ENCODE measurements around the gene RHBDL3.
A peak's percentile ranks its signal among the peaks of the same experiment; 100 is the strongest.
"Not testable (repeated sequence)": the region's sequence is repeated elsewhere in the genome, so short reads cannot be mapped to it uniquely, and the experiment has no call there.

RHBDL3 gene

DNA sequence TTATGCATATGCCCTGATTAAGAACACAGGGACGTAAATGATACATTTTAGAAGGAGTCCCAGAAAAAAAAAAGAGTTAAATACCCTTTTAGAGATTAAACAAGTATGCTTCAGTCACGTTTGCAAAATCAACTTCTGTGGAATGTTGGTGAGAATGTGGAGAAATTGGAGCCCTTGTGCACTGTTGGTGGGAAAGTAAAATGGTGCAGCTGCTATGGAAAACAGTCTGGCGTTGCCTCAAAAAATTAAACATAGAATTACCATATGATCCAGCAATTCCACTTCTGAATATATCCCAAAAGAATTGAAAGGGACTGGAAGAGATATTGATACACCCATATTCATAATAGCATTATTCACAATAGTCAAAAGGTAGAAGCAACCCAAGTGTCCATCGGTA is 26.5 kb downstream of the RHBDL3 start:
- DNase-seq, result no peak

- no peak for DNase-seq
These were observed 31.8 kb downstream of the RHBDL3 start for GRCh38 chr17:32297424-32297823.

DNA sequence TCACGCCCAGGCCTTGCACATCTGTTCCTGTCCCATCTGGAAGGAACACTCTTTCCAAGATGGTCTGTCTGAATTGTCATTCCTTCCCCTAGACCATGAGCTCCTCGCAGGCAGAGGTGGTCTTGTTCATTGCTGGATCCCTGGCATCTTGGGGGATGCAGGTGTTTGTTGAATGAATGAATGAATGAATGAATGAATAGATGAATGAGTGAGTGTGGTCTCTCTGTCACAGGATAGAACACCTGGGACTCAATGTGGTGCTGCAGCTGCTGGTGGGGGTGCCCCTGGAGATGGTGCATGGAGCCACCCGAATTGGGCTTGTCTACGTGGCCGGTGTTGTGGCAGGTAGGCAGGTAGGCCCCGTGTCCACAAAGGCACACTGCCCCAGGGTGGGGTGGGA is 32.2 kb downstream of the RHBDL3 start:
- no peak for DNase-seq

DNA sequence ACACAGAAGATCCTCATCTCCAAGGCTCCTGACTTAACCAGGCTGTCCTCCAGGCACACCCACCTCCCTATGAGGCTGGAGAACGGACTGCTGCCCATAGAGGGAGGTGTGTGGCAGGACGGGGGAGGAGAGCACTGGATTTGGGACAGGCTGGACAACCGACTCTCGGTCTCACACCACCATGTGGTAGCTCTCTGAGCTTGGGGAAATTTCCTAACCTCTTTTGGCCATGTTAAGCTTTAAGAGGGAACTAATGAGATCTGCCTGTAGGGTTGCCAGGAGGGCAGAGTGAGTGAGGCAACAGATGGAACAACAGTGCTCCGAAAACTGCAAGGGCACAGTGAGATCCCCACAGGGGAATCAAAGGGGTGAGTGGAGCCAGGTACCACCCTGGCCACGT is 32.7 kb downstream of the RHBDL3 start:
- DNase-seq, result no peak

- no peak for DNase-seq
These were observed 33.3 kb downstream of the RHBDL3 start for GRCh38 chr17:32298721-32299579.

DNA sequence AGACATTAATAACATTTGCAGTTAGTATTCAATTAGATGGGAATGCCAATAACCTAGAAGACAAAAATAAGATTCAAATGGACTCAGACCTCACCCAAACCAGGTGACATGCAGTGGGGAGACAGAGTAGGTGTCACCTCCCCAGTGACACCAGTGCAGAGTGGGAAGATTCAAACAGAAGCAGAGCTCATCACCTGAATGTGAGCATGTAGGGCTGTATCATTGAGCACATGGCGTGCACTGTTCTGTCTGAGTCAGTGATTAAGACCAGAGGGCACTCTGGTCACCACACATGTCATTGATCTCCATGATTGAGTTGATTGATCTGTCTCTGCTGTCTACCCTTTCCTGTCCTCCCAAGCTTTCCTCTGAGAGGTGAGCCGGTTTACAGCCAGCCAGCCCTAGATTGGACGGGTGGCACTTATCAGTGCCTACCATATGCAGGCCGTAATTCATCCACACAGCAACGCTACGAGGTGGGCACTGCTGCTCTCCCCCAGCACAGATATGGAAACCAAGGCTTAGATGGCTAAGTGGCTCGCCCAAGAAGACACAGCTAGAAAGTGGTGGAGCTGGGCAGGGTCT is 34.0 kb downstream of the RHBDL3 start:
- no peak for DNase-seq

GRCh38 chr17:32302037-32302436 is 36.4 kb downstream of the RHBDL3 start:
- DNase-seq, result no peak

- DNase-seq, result no peak
These were observed 37.4 kb downstream of the RHBDL3 start for GRCh38 chr17:32302860-32303649.

DNA sequence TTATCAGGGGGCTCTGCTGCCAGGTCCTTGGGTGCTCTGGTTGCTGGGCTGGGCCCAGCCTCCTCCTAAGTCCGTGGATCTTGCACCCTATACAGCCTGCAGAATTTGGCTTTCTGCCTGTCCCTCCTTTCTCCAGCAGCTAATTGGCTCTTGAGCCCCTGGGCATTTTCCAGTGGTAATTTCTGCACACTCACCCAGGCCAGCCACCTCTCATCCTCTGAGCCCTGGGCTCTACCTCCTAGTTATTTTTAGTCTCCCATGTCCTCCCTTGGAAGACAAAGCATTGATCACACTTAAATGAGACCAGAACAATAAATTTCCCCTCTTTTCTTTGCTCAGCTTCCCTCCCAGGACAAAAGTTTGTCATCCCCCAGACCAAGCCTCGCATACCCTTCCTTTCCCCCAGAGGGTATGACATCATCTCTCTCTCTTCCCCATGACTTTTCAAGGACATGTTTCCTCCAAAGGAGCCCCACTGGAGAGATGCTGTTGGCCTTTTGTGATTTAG is 38.2 kb downstream of the RHBDL3 start:
- DNase-seq, result no peak

DNA sequence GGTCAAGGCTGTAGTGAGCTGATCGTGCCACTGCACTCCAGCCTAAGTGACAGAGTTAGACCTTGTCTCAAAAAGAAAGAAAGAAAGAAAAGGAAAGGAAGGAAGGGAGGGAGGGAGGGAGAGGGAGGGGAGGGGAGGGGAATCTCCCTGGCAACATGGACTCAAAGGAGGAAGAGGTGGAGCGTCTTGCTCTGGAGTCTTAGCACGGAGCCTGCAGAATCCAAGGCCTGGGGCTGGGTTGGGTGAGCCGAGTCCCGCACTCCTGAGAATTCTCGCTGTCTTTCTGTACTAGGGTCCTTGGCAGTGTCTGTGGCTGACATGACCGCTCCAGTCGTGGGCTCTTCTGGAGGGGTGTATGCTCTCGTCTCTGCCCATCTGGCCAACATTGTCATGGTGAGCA is 39.4 kb downstream of the RHBDL3 start:
- no peak for DNase-seq

DNA sequence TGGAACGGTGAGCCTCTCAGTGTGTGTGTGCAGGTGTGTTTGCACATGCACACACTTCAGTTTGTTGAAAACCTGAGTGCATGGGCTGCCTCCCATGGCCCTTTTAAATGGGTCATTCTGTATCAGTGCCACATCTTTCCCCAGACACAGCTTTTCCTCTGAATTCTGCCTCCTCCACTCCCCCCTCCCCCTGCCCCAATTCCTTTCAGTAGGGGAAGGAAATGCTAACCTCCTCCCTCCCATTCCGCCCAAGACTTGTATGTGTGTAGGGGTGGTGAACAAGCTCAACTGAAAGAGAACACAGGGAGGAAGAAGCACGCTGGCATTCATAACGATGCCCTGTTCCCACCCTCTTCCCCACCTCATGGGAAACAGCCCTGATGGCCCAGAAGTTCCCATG is 42.0 kb downstream of the RHBDL3 start:
- no peak for DNase-seq

DNA sequence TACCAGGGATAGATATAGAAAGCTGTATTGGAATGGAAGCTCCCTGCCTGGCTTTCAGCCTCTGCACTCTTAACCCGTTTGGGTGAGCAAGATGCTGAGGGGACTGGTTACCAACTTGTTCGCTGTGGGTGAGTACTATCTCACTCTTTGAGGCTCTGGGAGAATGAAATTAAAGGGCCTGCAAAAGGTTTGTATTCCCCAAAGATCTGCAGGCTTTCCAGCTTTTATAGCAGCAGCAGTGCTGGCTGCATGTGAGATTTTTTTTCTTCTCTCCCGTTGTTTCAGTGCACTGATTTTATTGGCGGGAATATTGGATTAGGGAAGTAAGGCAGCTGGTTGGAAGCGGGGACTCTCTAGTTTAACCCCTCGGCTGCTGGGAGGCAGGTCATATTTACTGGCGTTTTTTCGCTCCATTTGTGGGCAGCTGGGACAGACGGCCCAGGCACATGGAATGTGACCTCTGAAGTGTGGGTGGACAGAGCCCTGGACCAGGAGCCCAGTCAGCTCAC is 45.5 kb downstream of the RHBDL3 start:
- DNase-seq, result no peak

DNA sequence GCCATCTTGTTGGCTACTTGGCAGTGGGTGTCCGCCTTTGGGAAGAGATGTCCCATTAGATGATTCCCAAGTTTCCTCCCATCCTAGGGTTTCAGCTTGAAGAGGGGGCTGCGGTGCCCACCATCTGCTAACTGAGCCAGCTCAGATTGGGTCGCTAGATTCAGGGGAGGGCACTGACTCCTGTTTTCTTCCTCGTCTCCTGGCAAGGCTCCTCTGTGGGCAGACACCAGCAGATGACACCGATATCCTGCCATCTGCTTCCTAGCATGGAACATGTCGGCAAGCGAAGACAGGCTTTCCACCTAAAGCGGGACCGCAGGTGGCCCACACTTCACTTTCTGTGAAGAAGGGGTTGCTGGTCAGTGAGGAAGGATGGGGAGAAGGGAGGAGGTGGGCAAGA is 49.0 kb downstream of the RHBDL3 start:
- DNase-seq, result no peak

GRCh38 chr17:32315171-32315570 is 49.5 kb downstream of the RHBDL3 start:
- DNase-seq, result no peak

GRCh38 chr17:32316653-32317052 is 51.0 kb downstream of the RHBDL3 start:
- DNase-seq, result not testable (repeated sequence)

- no peak for DNase-seq
These were observed 51.7 kb downstream of the RHBDL3 start for GRCh38 chr17:32317353-32317752.

DNA sequence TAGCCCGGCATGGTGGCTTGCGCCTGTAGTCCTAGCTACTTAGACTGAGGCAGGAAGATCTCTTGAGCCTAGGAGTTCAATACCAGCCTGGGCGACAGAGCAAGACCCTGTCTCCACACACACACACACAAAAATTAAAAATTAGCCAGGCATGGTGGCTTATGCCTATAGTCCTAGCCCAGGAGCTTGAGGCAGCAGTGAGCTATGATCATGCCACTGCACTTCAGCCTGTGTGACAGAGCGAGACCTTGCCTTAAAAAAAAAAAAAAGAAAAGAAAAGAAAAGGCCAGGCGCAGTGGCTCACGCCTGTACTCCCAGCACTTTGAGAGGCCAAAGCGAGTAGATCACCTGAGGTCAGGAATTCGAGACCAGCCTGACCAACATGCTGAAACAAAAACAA is 52.4 kb downstream of the RHBDL3 start:
- no peak for DNase-seq

DNA sequence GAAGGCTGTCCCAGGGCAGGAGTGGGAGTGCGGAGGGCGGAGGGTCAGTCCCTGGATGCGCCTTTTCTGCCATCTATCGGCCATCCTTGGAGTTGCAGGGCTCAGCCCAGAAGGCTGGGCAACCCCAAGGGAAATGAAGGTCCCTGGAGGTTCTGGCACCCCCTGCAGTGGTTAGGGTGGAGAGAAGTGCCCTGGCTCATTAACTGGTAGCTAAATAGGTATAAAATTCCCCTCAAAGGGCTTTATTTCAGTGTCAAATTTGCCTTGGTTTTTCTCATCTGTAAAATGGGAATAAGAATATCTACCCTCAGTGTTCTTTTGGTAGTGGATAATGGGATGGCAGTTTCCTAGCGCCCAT is 53.9 kb downstream of the RHBDL3 start:
- DNase-seq, result peak; percentile 87

- not testable (repeated sequence) for DNase-seq
These were observed 54.4 kb downstream of the RHBDL3 start for GRCh38 chr17:32320080-32320479.

GRCh38 chr17:32320847-32321246 is 55.2 kb downstream of the RHBDL3 start:
- DNase-seq, result no peak

GRCh38 chr17:32323046-32323445 is 57.4 kb downstream of the RHBDL3 start:
- no peak for DNase-seq

DNA sequence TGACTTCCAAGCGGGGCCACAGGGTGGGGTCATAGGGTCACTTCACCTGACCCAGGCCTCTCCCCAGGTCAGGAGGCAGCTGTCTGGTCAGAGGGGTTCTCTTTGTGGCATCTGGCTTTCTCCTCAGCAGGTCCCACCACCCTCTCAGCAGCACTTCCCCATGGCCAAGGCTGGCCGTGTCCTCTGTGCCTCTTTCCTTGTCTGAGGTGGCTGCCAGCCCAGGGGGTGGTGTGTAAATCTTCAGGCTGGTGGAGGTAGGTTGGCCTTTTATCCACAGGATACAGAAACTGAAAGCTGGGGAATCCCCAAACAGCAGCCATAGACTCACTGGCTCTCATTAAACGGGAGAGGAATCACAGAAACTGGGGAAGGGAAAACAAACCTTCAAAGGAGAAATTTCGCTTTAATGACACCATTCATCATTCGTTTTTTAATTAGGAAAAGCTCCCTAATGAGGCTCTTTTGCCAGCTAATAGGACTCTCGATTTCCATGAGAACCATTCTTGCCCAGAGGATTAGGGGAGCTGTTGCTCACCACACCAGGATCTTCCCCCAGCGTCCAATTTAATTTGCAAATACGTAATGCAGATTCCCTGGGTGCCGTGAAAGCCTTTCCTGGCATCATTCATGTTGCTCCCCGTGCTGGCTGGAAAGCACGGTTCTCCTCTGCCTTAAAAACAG is 58.3 kb downstream of the RHBDL3 start:
- peak; percentile 63 for DNase-seq

DNA sequence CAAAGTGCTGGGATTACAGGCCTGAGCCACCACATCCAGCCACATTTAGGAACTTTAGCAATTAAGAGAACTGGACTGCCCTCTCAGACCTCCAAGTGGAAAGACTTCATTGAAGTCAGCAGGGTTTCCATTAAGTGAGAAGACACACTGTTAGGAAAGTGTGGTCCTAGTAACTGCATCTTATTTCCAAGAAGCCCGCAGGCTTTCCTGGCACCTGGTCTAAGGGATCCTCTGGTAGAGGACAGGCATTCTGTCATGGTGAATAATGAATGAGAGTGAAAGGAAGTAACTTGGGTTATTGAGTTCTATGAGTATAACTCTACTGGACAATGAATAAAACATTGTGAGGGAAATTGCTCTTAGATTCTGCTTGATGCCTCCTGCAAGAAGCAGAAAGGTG is 62.3 kb downstream of the RHBDL3 start:
- DNase-seq, result no peak

Data from activated CD4-positive, alpha-beta T cell treated with anti-CD3 and anti-CD28 coated beads, Interleukin-2, amount 50 U/mL, for 16 hours (primary cell).